HG02642 (cell line): ENCODE results near the gene GPRASP1.
"Not testable (repeated sequence)": the region's sequence is repeated elsewhere in the genome, so short reads cannot be mapped to it uniquely, and the experiment has no call there.

Source experiments
- ATAC-seq: cut with Tn5 transposase; IDR thresholded peaks from one replicate; pipeline ENCODE4 v1.9.1; 2021; ENCODE audit warnings: mild to moderate bottlenecking; ENCODE audit not compliant: unreplicated experiment, poor library complexity

Gene GPRASP1

GRCh38 chrX:102651242-102652011 is at the start of gene GPRASP1:
GPRASP1 (plus strand) TSS chrX:102651483; CDS start chrX:102653914, 2,431 bp downstream.
- ATAC-seq = peak; percentile 46

- no peak for ATAC-seq
Measured at GRCh38 chrX:102604327-102604726, 47.0 kb upstream of the GPRASP1 start.

- ATAC-seq = no peak
Measured at GRCh38 chrX:102606115-102606514, 45.2 kb upstream of the GPRASP1 start.

GRCh38 chrX:102610905-102611304 is 40.4 kb upstream of the GPRASP1 start:
- ATAC-seq = no peak

GRCh38 chrX:102624105-102624504 is 27.2 kb upstream of the GPRASP1 start:
- no peak for ATAC-seq

GRCh38 chrX:102627640-102628039 is 23.6 kb upstream of the GPRASP1 start:
- ATAC-seq = no peak

GRCh38 chrX:102637561-102637960 is 13.7 kb upstream of the GPRASP1 start:
- no peak for ATAC-seq

GRCh38 chrX:102650903-102651241 is 411 bp upstream of the GPRASP1 start:
- peak; percentile 29 for ATAC-seq

GRCh38 chrX:102652031-102652688 is 877 bp downstream of the GPRASP1 start:
- peak; percentile 67 for ATAC-seq

- no peak for ATAC-seq
Measured at GRCh38 chrX:102654696-102655095, 3.4 kb downstream of the GPRASP1 start.

- ATAC-seq = no peak
Measured at GRCh38 chrX:102658556-102658955, 7.3 kb downstream of the GPRASP1 start.

GRCh38 chrX:102659790-102660757 is 8.8 kb downstream of the GPRASP1 start:
- peak; percentile 99 for ATAC-seq

GRCh38 chrX:102663820-102664219 is 12.5 kb downstream of the GPRASP1 start:
- ATAC-seq = not testable (repeated sequence)

GRCh38 chrX:102667034-102667433 is 15.8 kb downstream of the GPRASP1 start:
- ATAC-seq = not testable (repeated sequence)

GRCh38 chrX:102669526-102669925 is 18.2 kb downstream of the GPRASP1 start:
- ATAC-seq = no peak

GRCh38 chrX:102672856-102673255 is 21.6 kb downstream of the GPRASP1 start:
- no peak for ATAC-seq

GRCh38 chrX:102677479-102677878 is 26.2 kb downstream of the GPRASP1 start:
- ATAC-seq = not testable (repeated sequence)

GRCh38 chrX:102684772-102685520 is 33.7 kb downstream of the GPRASP1 start:
- no peak for ATAC-seq

GRCh38 chrX:102694749-102695148 is 43.5 kb downstream of the GPRASP1 start:
- no peak for ATAC-seq

GRCh38 chrX:102696306-102696705 is 45.0 kb downstream of the GPRASP1 start:
- ATAC-seq = no peak
